Loucy (cell line): ENCODE data around the gene HEG1.

Experiments
- H2AFZ ChIP-seq: fragments of 200-600 bp; sonication (generic); 2 replicates; pipeline ENCODE4 v1.6.0; 2016; ENCODE audit warnings: antibody characterized with exemption, mild to moderate bottlenecking, low read length, moderate library complexity
- H3F3A ChIP-seq: fragments of 200-600 bp; 2 replicates; pipeline ENCODE4 v1.6.0; 2016; ENCODE audit warnings: antibody characterized with exemption, low read depth, mild to moderate bottlenecking
- H3K27me3 ChIP-seq: fragments of 200-600 bp; sonication (generic); 2 replicates; pipeline ENCODE4 v1.6.1; 2014; ENCODE audit warnings: low read length, mild to moderate bottlenecking; ENCODE audit not compliant: insufficient read depth, poor library complexity, severe bottlenecking
- H3K36me3 ChIP-seq: fragments of 200-600 bp; sonication (generic); 2 replicates; pipeline ENCODE4 v1.6.1; 2016; ENCODE audit warnings: low read length; ENCODE audit not compliant: insufficient read depth
- H3K4me1 ChIP-seq: fragments of 200-600 bp; sonication (generic); 2 replicates; pipeline ENCODE4 v1.5.1; 2014; ENCODE audit warnings: low read length, mild to moderate bottlenecking; ENCODE audit not compliant: insufficient read depth, poor library complexity, severe bottlenecking
- H3K4me2 ChIP-seq: fragments of 200-600 bp; sonication (generic); 2 replicates; pipeline ENCODE4 v1.6.0; 2014; ENCODE audit warnings: antibody characterized with exemption, low read length, low read depth, mild to moderate bottlenecking; ENCODE audit not compliant: poor library complexity, severe bottlenecking
- H3K4me3 ChIP-seq: fragments of 200-600 bp; sonication (generic); 2 replicates; pipeline ENCODE4 v1.5.1; 2014; ENCODE audit warnings: low read length, mild to moderate bottlenecking, mixed read lengths; ENCODE audit not compliant: poor library complexity, severe bottlenecking
- H3K79me2 ChIP-seq: fragments of 200-600 bp; sonication (generic); 2 replicates; pipeline ENCODE4 v1.6.1; 2014; ENCODE audit warnings: low read length; ENCODE audit not compliant: insufficient read depth
- H3K9ac ChIP-seq: fragments of 200-600 bp; sonication (generic); 2 replicates; pipeline ENCODE4 v1.6.0; 2014; ENCODE audit warnings: mild to moderate bottlenecking, low read depth, low read length, moderate library complexity; ENCODE audit not compliant: poor library complexity, severe bottlenecking
- H3K9me2 ChIP-seq: fragments of 200-600 bp; sonication (generic); replicated peaks from 2 replicates; pipeline ENCODE4 v1.6.1; 2016; ENCODE audit warnings: low read depth, low read length, mixed read lengths
- H3K9me3 ChIP-seq: fragments of 200-600 bp; sonication (generic); 2 replicates; pipeline ENCODE4 v1.6.1; 2014; ENCODE audit warnings: mild to moderate bottlenecking, antibody characterized with exemption, low read length, low read depth; ENCODE audit not compliant: insufficient read depth
- H4K20me1 ChIP-seq: fragments of 200-600 bp; sonication (generic); 2 replicates; pipeline ENCODE4 v1.6.0; 2014; ENCODE audit warnings: antibody characterized with exemption, low read length, mild to moderate bottlenecking; ENCODE audit not compliant: insufficient read depth, poor library complexity, severe bottlenecking
- CTCF ChIP-seq: fragments of 200-600 bp; sonication (generic); conservative IDR thresholded peaks from 2 replicates; pipeline ENCODE4 v1.5.1; 2014; ENCODE audit warnings: mild to moderate bottlenecking, antibody characterized with exemption, low read length
- EZH2phosphoT487 ChIP-seq: fragments of 200-600 bp; IDR thresholded peaks from 2 replicates; pipeline ENCODE4 v1.6.1; 2018; ENCODE audit warnings: antibody characterized with exemption, mild to moderate bottlenecking, moderate library complexity, borderline replicate concordance

HEG1 gene

GRCh38 chr3:124997303-124998246 lies 58.2 kb downstream of the HEG1 start:
- Histone ChIP-seq H3K9me3 (no peaks in the 10 kb centered on the region), H3K4me3 (no peak overlapping the region), H3K79me2 (no peaks in the 10 kb centered on the region), H3K9me2 (no peaks in the 10 kb centered on the region), H3K4me1 (no peaks in the 10 kb centered on the region), H3K27me3 (no peaks in the 10 kb centered on the region), H4K20me1 (no peaks in the 10 kb centered on the region), H2AFZ (no peak overlapping the region), H3K4me2 (no peak overlapping the region), H3K9ac (no peak overlapping the region), H3F3A (no peaks in the 10 kb centered on the region), H3K36me3 (peaks cover 22% of the 10 kb centered on the region; the same call in 1 of the 2 replicates)
- no peak for TF ChIP-seq CTCF

GRCh38 chr3:124995460-124995994 lies 60.3 kb downstream of the HEG1 start:
- Histone ChIP-seq H3K36me3 (peaks cover 16% of the 10 kb centered on the region; the same call in 1 of the 2 replicates), H3F3A (no peaks in the 10 kb centered on the region), H2AFZ (no peak overlapping the region), H3K9me2 (no peaks in the 10 kb centered on the region), H3K4me1 (no peaks in the 10 kb centered on the region), H4K20me1 (no peaks in the 10 kb centered on the region), H3K9me3 (no peaks in the 10 kb centered on the region), H3K79me2 (no peaks in the 10 kb centered on the region), H3K4me2 (no peak overlapping the region), H3K4me3 (no peak overlapping the region), H3K27me3 (no peaks in the 10 kb centered on the region), H3K9ac (no peak overlapping the region)
- TF ChIP-seq CTCF (peak; percentile 76), EZH2phosphoT487 (no peak)

GRCh38 chr3:124993466-124993865 lies 62.3 kb downstream of the HEG1 start:
- Histone ChIP-seq H3K9me3 (no peaks in the 10 kb centered on the region), H3K9me2 (no peaks in the 10 kb centered on the region), H4K20me1 (no peaks in the 10 kb centered on the region), H3K79me2 (no peaks in the 10 kb centered on the region), H3K36me3 (peaks cover 16% of the 10 kb centered on the region; the same call in 1 of the 2 replicates), H3F3A (no peaks in the 10 kb centered on the region), H2AFZ (no peak overlapping the region), H3K4me1 (no peaks in the 10 kb centered on the region), H3K4me2 (no peak overlapping the region), H3K4me3 (no peak overlapping the region), H3K9ac (no peak overlapping the region), H3K27me3 (no peaks in the 10 kb centered on the region)
- TF ChIP-seq CTCF = no peak
